Activated naive CD4-positive, alpha-beta T cell (primary cell): ENCODE measurements around the gene HCFC1.

Source experiments
- DNase-seq, 4 experiments: peaks; one replicate each; lab custom pipeline; 2025; lab: John Stamatoyannopoulos, UW

Gene HCFC1

DNA sequence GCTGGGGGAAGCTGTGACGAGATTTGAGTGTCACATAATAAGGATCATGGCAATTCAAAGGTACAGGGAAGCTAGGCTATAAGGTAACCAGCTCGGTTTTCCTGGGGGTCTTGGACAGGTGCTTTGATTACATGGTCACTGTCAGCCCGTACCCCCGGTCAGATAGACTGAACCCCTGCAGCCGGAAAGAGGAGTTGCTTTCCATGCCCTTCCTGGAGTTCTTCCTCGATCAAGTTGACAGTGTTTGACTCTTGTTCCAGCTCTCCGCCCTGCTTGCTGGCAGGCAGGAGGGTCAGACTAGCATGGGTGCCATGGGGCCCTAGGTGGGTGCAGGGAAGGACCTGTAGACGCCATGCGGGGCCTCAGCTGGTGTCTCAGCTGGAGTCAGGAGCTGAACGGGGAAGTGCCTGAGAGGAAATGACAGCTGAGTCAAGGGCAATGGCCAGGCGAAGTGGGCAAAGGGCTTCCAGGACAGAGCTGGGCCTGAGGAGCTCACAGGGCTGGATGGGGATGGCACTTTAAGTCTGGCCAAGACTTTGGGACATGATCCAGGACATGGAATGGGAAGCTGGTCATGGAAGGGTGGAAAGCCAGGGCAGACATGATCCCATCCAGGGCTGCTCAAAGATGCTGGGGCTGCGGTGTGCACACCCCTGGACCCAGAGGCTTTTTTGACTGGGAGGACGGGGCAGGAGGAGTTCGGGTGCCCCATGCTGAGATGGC lies 2.5 kb upstream of the HCFC1 start:
- no peak for DNase-seq

DNA sequence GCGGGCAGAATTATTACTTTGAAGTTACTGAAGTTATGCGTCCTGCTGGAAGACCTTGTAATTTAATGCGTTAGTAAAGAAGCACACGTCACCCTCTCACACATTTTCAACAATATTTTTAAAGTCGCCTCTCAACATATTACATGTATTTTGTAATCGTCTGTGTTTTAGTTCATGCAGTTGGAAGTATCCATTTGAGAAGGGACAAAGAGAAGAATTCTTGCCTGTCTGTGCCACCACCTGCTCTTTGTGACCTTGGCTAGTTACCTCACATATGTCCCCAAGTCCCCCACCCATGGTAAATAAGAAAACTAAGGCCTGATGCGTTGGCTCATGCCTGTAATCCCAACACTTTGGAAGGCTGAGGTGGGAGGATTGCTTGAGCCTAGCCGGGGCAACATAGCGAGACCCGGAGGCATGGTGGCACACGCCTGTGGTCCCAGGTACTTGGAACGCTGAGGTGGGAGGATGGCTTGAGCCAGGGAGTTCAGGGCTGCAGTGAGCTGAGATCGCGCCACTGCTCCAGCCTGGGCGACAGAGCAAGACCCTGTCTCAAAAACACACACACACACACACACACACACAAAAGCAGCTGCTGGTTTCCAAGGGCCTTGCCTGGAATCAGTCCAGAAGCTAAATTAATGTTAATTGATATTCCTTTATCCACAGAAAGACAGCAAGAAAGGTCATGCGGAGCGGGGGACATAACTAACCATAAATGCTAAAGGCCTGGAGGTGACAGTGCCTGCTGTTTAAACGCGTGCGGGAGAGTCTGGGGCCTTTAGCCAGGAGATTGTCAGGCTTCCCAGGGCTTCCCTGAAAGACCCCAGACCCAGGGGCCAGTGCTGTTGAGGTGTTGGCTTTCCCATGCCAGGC lies 1.7 kb upstream of the HCFC1 start:
- no peak for DNase-seq

DNA sequence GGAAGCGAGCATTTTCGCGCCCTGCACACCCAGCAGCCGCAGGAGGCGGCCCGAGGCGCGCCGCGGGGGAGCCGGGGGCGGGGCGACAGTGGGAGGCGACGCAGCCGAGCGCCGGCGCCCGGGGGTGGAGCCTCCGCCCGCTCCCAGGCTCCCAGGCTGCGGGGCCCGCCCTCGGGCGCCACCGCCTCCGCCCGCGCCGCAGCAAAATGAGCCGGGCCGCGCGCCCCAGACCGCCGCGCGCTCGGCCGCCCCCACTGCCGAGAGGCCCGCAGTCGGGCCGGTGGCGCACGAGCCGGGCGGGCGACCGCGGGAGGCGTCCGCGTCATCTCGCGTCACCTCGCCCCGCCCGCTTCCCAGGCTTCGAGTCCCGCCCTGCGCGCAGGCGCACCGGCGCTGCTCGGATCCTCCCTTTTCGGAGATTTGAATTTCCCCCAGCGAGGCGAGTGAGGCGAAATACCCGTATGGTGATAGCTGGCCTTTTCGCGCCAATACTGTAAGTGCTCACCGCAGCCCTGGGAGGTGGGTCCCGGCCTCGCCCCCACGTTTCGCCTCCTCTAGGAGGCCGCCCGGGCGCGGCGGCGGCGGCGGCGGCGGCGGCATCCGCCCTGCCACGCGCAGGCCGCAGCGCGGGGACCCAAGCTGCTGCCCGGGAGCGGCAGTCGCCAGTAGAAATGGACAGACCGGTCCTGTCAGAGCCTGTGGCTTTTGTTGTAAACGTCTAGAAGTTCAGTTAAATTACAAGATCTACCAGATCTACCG lies 929 bp upstream of the HCFC1 start, which contains the start of gene TMEM187:
Gene TMEM187, plus strand, starts transcription at position 387 of the 759 bp plus-strand sequence. CDS start 9,309 bp downstream, outside the sequence.
- peak; percentile 46 to 89 (median 66) for DNase-seq

DNA sequence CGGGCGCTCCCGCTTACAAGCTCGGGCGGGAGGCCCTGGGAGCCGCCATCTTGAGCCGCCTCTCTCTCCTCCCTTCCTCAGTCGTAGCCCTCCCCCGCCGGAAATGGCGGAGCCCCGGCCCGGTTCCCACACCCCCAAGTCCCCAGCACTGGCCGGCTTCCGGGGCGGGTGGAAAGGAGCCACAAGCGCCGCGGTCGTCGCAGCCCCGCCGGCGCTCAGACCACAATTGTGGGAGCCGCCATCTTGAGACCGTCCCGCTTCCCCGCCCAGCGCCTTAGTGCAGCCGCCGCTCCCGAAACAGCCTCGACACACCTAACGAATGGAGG lies 531 bp downstream of the HCFC1 start:
- DNase-seq, result peak; percentile 51 to 89 (median 66)

DNA sequence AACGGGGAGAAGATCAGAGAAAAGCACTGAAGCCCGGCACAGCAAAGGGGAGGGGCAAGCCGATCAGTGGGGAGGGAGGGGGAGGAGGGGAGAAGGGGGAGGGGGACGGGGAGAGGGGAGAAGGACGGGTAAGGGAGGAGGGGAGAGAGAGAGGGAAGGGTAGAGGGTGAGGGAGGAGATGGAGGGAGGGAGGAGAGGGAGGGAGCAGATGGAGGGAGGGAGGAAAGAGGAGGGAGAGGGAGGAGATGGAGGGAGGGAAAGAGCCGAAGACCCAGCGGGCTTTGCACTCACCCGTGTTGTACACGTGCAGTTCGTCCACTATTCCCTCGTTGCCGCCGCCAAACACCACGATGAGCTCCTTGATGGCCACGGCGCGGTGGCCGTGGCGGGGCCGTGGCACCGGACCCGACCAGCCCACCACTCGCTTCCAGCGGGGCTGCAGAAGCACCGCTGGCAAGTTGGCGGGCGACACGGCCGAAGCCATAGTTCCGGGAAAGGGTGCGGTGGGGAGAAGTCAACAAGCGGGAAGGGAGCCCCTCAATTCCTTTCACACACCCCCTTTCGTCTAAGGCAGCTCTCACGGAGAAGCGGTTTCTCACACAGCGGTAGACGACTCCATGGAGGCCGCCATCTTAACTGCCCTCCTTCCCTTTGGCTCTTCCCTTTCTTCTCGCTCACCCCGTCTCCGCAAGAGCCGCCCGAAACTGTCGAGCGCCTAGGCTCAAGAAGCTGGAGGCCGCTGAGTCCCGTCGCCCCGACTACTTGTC lies 1.1 kb downstream of the HCFC1 start:
- no peak for DNase-seq

DNA sequence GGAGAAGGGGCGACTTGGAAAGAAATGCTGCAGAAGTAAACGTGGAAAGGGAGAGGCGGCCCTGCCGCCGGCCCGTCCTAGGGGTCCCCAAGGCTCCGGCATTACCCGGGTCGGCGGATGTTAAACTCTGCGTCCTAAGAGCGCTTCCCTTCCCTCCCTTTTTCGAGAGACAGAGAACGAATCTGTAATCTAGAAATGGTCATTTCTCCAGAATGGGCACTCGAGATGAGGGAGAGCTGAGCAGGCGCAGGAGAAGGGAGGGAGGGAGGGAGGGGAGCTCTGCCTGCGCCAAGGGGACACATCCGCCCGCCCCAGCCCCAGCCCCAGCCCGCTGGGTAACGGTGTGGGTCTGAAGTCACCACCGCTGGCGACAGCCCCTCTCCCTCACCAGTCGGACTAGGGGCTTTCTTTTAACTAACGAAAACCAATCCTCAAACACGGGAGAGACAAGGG lies 1.7 kb downstream of the HCFC1 start:
- peak in 1 of 4 experiments; percentile 20 for DNase-seq

DNA sequence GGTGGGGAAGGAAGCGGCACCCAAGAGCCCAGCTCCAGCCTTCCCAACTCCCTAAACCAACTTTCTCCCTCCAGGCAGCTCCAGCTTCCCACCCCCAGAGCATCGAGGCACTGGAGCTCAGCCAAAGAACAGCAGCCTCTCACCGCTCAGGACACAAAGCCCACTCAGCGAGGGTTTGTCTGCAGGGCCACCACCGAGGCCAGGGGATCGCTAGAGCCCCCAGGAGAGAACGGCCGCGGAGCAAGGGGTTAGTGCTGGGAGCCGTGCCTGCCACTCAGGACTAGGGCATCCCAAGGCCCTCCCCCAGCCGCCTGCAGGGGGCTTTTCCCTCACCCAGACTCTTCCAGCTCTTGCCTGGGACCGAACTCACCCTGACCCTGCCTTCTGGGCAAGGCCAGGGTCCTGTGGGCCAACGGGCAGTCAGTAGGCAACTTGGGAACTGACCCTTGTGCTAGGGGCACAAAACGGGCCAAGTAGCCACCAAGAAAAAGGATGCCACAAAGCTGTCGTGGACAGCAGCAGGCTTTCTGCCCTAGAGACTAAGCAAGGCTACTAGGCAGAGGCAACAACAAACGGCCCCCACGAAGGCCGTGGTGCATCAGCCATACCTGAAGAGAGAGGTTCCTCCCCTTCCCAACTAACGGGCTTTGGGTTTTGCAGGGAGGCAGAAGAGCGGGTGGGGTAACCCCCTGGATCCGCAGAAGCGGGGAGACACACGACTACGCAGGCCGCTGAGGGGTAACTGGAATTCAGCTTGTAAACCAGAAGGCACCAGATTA lies 2.3 kb downstream of the HCFC1 start:
- no peak for DNase-seq

DNA sequence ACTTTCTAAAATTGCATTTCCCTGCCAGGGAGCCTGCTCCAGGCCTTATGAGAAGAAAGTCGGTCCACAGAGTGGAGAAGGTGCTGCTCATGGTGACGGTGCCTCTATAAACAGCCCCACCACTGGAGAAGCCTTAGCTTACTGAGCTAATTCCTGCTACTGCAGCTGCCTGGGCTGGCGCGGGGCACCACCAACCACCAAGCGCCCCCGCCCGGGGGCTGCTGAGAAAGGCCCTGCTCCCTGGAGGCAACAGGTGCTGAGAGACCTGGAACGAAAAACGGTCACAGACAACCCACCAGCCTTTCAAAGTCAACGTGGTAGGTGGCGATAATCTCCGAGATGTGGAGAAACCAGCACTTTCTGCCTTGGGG lies 2.9 kb downstream of the HCFC1 start:
- peak in 2 of 4 experiments; percentile 14 to 44 for DNase-seq

DNA sequence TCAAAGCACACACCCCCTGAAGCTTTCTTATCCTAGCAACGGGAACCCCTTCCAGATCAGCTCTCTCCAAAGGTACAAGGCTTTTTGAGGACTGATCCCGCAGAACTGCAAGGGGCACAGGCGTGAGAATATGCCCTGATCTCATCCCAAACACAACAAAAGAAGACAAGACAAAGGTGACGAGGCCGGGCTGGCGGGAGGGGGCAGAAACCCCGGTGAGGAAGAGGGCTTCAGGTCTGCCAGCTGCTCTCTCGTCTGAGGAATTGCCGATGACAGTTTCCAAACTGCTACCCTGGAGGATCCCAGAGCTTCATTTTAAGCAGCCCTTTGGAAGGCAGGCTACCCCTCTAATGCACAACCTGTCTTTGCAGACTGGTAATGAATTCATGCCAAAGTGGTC lies 3.4 kb downstream of the HCFC1 start:
- no peak for DNase-seq

GRCh38 chrX:153967536-153968224 lies 3.9 kb downstream of the HCFC1 start:
- DNase-seq, result no peak

DNA sequence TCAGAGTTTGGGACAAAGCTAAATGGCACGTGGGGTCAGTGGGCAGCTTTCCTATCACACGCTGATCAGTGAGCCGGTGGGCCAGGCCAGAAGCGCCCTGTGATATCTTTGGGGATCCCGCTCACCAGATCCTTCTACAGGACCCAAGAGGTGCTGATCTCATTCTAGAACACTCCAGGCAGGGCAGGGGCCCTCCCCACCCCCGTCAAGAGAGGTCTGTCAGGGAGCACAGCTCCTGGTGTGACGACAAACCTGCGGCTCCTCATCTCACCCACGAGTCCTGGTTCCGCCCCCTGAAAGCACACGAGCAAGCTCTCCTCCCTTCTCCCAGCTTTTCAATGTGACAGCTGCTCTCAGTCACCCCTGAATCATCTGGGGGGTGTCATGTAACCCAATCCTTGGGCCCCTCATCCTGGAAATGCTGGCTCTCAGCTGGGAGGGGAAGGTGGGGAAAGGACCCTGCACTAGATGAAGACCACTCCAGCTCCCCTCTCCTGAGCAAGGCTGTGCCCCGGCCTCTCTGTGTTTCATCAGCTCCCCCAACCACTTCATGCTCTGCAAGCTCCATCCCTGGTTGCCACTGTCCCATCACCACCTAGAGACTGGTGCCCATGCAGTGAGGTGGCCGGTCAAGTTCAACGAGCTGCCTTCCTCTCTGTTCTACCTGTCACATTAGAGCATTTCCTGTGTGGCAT lies 4.6 kb downstream of the HCFC1 start:
- no peak for DNase-seq

GRCh38 chrX:153966283-153966688 lies 5.3 kb downstream of the HCFC1 start:
- no peak for DNase-seq

DNA sequence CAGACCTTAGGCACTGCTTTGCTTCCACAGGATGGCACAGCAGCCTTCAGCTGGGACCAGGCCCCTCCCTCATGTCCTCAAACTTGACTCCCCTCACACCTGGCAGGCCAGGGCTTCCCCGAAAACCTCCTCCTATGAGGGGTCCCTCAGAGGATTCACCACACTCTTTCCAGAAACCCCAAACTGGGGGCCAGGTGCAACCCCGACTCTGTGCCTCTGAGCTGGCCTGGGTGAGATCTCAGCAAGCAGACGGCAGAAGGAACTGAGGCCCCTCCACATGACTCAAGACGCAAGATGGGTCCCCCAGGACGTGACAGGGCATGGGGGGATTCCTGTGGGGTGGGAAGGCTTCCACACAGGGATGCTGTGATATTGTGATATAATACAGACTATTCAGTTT lies 6.2 kb downstream of the HCFC1 start:
- DNase-seq, result no peak

GRCh38 chrX:153964105-153964504 lies 7.5 kb downstream of the HCFC1 start:
- no peak for DNase-seq

DNA sequence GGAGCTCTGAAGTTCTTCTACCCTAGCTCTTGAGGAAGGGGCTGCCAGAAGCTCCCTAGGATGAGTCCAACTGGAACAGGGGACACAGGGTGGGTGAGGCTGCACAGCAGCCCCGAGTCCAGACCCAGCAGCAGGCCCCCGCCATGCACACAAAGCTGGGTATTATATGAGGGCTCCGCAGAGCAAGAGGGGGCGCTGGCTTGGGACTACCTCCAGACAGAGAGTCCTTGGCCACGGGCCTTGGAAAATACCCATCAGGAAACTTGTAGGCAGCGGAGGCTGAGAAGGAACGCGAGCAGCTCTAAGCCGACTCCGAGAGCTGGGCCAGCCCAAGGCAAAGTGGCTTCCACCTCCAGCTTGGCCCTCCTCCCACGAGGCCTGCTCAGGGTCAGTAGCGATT lies 8.1 kb downstream of the HCFC1 start:
- DNase-seq, result no peak

GRCh38 chrX:153961292-153961691 lies 10.3 kb downstream of the HCFC1 start:
- DNase-seq, result no peak

DNA sequence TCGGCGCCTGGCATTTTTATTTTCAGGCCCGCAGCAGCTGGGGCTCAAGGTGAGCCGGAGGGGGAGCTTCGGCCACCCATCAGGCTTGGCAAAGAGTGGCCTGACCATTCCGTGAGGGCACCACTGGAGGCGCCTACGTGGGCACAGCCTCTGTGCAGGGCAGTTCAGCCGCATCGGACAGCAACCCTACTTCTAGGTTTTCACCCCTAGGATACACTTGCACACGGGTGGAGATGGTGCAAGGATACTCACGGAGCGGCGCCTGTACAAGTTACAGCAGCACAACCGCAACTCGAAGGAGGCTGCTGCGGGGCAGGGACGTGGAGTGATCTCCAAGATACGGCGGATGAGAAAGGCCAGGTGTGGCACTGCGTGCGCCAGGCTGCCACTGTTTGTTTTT lies 10.8 kb downstream of the HCFC1 start:
- DNase-seq, result no peak

DNA sequence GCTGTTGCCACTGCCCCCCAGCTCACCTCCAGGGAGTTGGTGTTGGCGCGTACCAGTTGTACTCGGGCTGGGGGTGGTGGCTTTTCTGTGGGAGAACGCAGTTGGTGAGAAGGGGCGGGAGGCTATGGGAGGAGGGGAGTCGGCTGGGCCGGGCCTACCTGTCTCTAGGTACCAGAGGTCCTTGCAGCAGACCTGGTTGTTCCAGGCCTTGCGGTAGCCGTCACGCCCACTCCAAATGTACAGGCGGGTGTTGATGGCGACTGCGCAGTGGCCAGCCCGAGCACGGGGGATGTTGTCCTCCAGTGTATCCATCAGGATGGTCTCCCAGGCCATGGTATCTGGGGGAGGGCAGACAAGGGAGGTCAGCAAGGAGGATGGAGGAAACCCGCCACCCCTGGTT lies 11.5 kb downstream of the HCFC1 start:
- no peak for DNase-seq

- DNase-seq, result no peak
These were observed 12.0 kb downstream of the HCFC1 start for GRCh38 chrX:153959649-153960048.

GRCh38 chrX:153958605-153959004 lies 13.0 kb downstream of the HCFC1 start:
- no peak for DNase-seq
